Smooth muscle cell (in vitro differentiated cells): ENCODE results near the gene ALG5. TPM values are rescaled to one million over a fixed set of nuclear protein-coding genes. Genes with fewer than 3 reads are reported as not detected.
A peak's percentile ranks its signal among the peaks of the same experiment; 100 is the strongest.

ENCODE experiments used
- DNase-seq: peaks from one replicate; lab custom pipeline; 2025; ENCODE audit not compliant: unreplicated experiment; lab: John Stamatoyannopoulos, UW
- H2AFZ ChIP-seq: fragments of 200-600 bp; sonication (generic); 2 replicates; pipeline ENCODE4 v1.6.0; 2016; ENCODE audit warnings: antibody characterized with exemption, low read depth, mild to moderate bottlenecking
- H3F3A ChIP-seq: fragments of 200-600 bp; sonication (generic); 2 replicates; pipeline ENCODE4 v1.6.0; 2017; ENCODE audit warnings: antibody characterized with exemption, low read depth
- H3K27ac ChIP-seq: fragments of 200-600 bp; sonication (generic); 2 replicates; pipeline ENCODE4 v1.5.1; 2016; ENCODE audit warnings: low read depth, mild to moderate bottlenecking
- H3K27me3 ChIP-seq: fragments of 200-600 bp; sonication (generic); 2 replicates; pipeline ENCODE4 v1.6.1; 2016; ENCODE audit warnings: low read depth, mild to moderate bottlenecking
- H3K36me3 ChIP-seq: fragments of 200-600 bp; sonication (generic); 2 replicates; pipeline ENCODE4 v1.5.1; 2016; ENCODE audit warnings: low read depth
- H3K4me1 ChIP-seq: fragments of 200-600 bp; sonication (generic); 2 replicates; pipeline ENCODE4 v1.5.1; 2016; ENCODE audit warnings: low read depth
- H3K4me2 ChIP-seq: fragments of 200-600 bp; sonication (generic); 2 replicates; pipeline ENCODE4 v1.6.0; 2016; ENCODE audit warnings: mild to moderate bottlenecking
- H3K4me3 ChIP-seq: fragments of 200-600 bp; sonication (generic); 2 replicates; pipeline ENCODE4 v1.5.1; 2016; ENCODE audit warnings: mild to moderate bottlenecking
- H3K79me2 ChIP-seq: fragments of 200-600 bp; sonication (generic); 2 replicates; pipeline ENCODE4 v1.6.0; 2016; ENCODE audit warnings: low read depth, mild to moderate bottlenecking
- H3K9ac ChIP-seq: fragments of 200-600 bp; sonication (generic); 2 replicates; pipeline ENCODE4 v1.6.0; 2016; ENCODE audit warnings: low read depth
- H3K9me3 ChIP-seq: fragments of 200-600 bp; sonication (generic); replicated peaks from 2 replicates; pipeline ENCODE4 v1.5.1; 2016; ENCODE audit warnings: low read depth
- H4K20me1 ChIP-seq: fragments of 200-600 bp; sonication (generic); 2 replicates; pipeline ENCODE4 v1.6.0; 2016; ENCODE audit warnings: low read depth
- whole genome bisulfite sequencing: methylation state at CpG from one replicate; pipeline ENCODE4 v1.1.7; 2016; ENCODE audit warnings: low lambda C conversion rate; 5-methylcytosine and 5-hydroxymethylcytosine counted together
- polyA plus RNA-seq: library from polyadenylated mRNA; unstranded; fragments of >200 nt; fragmentation: Nextera tagmentation; extraction: Ambion mirVana; gene quantifications from 2 replicates; pipeline ENCODE4 v1.2.1, GENCODE V29; 2016
- total RNA-seq: library from RNA; depleted of rRNA; stranded (reverse); fragments of >200 nt; gene quantifications from 2 replicates; pipeline ENCODE4 v1.2.3, GENCODE V29; 2014
- TF ChIP-seq, protein P1 (sequence below): fragments of 200-600 bp; sonication (generic); IDR thresholded peaks from 2 replicates; pipeline ENCODE4 v1.5.1; 2017; ENCODE audit warnings: borderline replicate concordance, mild to moderate bottlenecking, antibody characterized with exemption; ENCODE audit not compliant: insufficient read depth, poor library complexity, severe bottlenecking

Gene ALG5
- total and polyA plus RNA-seq, 2 experiments from 2014 or later, result 68.1 to 68.5 TPM

DNA sequence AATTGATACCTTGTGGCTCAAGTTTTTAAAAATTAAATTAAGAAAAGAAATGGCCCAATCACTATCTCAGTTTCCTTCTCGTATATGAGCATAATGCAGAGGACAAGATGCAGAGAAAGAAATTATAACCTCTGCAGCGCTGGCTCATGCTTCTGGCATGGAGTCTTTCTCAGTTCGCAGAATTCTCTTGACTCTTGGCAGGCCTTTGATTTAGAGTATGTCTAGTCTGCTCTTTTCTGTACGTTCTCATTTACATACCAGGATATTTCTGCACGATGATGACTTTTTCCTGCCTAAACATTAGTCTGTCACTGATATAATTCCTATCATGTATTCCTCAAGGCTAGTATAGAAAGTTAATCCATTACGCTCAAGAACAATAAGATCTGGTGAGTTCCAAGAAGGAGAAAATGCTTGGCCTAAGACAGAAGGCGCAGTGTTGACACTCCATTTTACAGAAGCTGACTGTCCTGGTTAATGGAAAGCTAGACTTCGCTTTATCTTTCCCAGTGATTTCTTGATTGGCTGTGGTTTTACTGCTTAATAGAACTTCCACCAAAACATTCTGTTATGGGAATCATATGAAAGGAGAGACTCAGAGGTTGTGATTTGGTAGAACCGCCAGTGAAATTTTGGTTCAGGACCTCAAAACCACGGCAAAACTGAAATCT lies 77.4 kb downstream of the ALG5 start:
- TF ChIP-seq, protein P1, sequence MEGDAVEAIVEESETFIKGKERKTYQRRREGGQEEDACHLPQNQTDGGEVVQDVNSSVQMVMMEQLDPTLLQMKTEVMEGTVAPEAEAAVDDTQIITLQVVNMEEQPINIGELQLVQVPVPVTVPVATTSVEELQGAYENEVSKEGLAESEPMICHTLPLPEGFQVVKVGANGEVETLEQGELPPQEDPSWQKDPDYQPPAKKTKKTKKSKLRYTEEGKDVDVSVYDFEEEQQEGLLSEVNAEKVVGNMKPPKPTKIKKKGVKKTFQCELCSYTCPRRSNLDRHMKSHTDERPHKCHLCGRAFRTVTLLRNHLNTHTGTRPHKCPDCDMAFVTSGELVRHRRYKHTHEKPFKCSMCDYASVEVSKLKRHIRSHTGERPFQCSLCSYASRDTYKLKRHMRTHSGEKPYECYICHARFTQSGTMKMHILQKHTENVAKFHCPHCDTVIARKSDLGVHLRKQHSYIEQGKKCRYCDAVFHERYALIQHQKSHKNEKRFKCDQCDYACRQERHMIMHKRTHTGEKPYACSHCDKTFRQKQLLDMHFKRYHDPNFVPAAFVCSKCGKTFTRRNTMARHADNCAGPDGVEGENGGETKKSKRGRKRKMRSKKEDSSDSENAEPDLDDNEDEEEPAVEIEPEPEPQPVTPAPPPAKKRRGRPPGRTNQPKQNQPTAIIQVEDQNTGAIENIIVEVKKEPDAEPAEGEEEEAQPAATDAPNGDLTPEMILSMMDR, result no peak
- Histone ChIP-seq H2AFZ (peak overlapping the region; percentile 28), H3K9me3 (no peaks in the 10 kb centered on the region), H3K27ac (no peak overlapping the region), H3K36me3 (no peaks in the 10 kb centered on the region), H3K4me1 (peaks cover 20% of the 10 kb centered on the region), H3F3A (peaks cover 12% of the 10 kb centered on the region), H3K27me3 (no peaks in the 10 kb centered on the region), H3K79me2 (peaks cover 12% of the 10 kb centered on the region), H4K20me1 (no peaks in the 10 kb centered on the region), H3K4me3 (no peak overlapping the region), H3K9ac (no peak overlapping the region), H3K4me2 (peak overlapping the region; percentile 7)
- no peak for DNase-seq
- 63% methylated on average over 10 of the region's 10 CpGs for WGBS

DNA sequence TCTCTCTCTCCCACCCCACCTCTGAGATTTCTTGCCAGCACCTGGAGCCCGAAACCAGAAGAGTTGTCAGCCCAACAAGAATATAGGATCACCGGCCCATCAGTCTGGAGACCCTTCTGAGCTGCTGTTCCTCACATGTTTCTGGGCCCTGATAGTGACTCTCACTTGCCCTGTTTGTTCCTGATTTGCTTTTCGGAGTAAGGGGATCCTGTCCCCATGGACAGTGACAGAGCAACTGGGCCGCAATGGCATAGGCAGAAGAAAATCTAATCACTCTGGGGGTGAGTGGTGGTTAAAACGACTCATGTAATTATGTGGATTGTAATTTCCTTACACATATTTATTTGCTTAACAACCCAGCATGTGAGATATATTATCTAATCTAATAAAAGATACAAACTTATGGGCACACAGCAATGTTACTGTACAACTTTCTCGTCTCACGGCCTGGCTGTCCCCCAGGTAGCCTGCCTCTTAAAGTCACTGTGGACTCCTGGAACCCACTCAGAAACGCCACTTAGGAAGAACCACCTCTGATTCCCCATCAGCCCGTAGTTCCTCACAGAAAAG lies 78.4 kb downstream of the ALG5 start:
- DNase-seq, result no peak
- H3K9me3 ChIP-seq, result no peaks in the 10 kb centered on the region
- peak overlapping the region; percentile 51 for H3K4me3 ChIP-seq
- peaks cover 12% of the 10 kb centered on the region for H3F3A ChIP-seq
- no peaks in the 10 kb centered on the region for H3K27me3 ChIP-seq
- WGBS, result 46% methylated on average over 9 of the region's 9 CpGs
- peaks cover 20% of the 10 kb centered on the region for H3K4me1 ChIP-seq
- no peaks in the 10 kb centered on the region for H3K36me3 ChIP-seq
- peak overlapping the region; percentile 80 for H3K4me2 ChIP-seq
- TF ChIP-seq, protein P1, result no peak
- no peaks in the 10 kb centered on the region for H4K20me1 ChIP-seq
- H3K79me2 ChIP-seq, result peaks cover 23% of the 10 kb centered on the region
- H3K9ac ChIP-seq, result no peak overlapping the region
- peak overlapping the region; percentile 56 for H2AFZ ChIP-seq
- H3K27ac ChIP-seq, result peak overlapping the region; percentile 60

DNA sequence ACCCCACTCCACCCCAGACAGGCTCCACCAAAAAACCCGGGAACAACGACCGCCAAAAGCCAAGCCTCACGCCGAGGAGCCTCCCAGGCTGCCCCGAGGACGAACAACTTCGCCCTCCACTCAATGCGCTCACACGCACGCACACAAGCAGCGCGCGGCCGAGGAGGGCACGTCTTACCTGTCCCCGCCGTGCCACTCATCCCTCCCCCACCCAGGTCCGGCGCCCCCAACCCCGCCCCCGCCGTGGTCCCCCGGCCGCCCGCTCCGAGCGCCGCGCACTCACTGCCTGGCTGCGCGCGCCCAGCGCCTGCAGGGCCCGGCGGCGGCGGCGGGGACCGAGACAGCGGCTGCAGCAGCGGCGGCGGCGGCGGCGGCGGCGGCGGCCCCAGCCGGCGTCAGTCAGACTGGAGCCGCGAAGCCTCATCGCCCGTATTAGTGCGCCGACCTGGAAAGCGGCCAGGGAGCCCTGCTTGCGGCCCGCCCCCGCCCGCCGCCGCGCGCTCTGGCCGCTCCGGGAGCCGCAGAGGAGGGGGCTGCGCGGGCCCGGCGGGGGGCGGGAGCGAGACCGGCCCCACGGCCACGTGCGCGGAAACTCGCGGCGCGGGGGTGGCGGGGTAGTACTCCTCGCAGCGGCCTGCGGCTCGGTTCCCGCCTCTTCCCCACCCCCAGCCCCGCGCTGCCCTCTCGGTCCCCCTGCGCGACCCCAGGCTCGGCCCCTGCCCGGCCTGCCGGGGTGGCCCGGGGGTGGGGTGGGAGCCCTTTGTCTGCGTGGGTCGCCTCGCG lies 79.1 kb downstream of the ALG5 start, which contains the start of gene SMAD9:
Gene SMAD9 (minus strand): TSS at position 406 of the 783 bp plus-strand sequence. CDS start 40,549 bp downstream, outside the sequence.
- Histone ChIP-seq H3K27ac (peak within 1 kb of the TSS; percentile 60), H3K9ac (peak within 1 kb of the TSS; percentile 5)
- 0% methylated on average over 24 of the region's 104 CpGs for WGBS

More for the DNA sequence above, 79.1 kb downstream of the ALG5 start, which contains the start of gene SMAD9:
- Histone ChIP-seq H3K27me3 (no peaks in the 10 kb centered on the region), H3K9me3 (no peaks in the 10 kb centered on the region), H3K4me1 (peaks cover 20% of the 10 kb centered on the region), H3K36me3 (no peaks in the 10 kb centered on the region), H2AFZ (peak within 1 kb of the TSS; percentile 73), H3F3A (peaks cover 12% of the 10 kb centered on the region), H4K20me1 (no peaks in the 10 kb centered on the region), H3K79me2 (peaks cover 29% of the 10 kb centered on the region), H3K4me3 (peak within 1 kb of the TSS; percentile 51), H3K4me2 (peak within 1 kb of the TSS; percentile 83)
- peak; percentile 49 for DNase-seq
- TF ChIP-seq, protein P1, result no peak
